Spleen (tissue), 11 donors: Measurements from ENCODE around the gene RAB8B. TPM values are rescaled to one million over a fixed set of nuclear protein-coding genes. Genes with fewer than 3 reads are reported as not detected.

ENCODE experiments used
- DNase-seq: peaks from one replicate; pipeline ENCODE4 v3.0.0-alpha.2; 2020
- H3K27ac ChIP-seq, 8 donors: fragments of 200-600 bp; sonication (generic) in 7 of 8; 1 replicate in 4 of 8; 2 replicates in 4 of 8; pipeline versions ENCODE4 v1.5.0 to v1.8.0; 2016 to 2021; ENCODE audit warnings: inconsistent platforms in 4 of 8, mild to moderate bottlenecking in 4 of 8, moderate library complexity in 1 of 8
- H3K27me3 ChIP-seq, 7 donors: fragments of 200-600 bp; sonication (generic) in 6 of 7; replicated peaks in 1 of 7; 1 replicate in 4 of 7; 2 replicates in 3 of 7; pipeline versions ENCODE4 v1.5.0 to v1.8.0; 2016 to 2021; ENCODE audit warnings: inconsistent platforms in 3 of 7, mild to moderate bottlenecking in 1 of 7
- H3K36me3 ChIP-seq, 6 donors: fragments of 200-600 bp; sonication (generic) in 5 of 6; 1 replicate in 4 of 6; 2 replicates in 2 of 6; pipeline versions ENCODE4 v1.5.0 to v1.8.0; 2016 to 2021; ENCODE audit warnings: inconsistent platforms in 2 of 6
- H3K4me1 ChIP-seq, 6 donors: fragments of 200-600 bp; sonication (generic) in 5 of 6; 1 replicate in 3 of 6; 2 replicates in 3 of 6; pipeline versions ENCODE4 v1.5.0 to v1.8.0; 2016 to 2021; ENCODE audit warnings: inconsistent platforms in 3 of 6
- H3K4me3 ChIP-seq, 8 donors: fragments of 200-600 bp; sonication (generic) in 7 of 8; 1 replicate in 4 of 8; 2 replicates in 4 of 8; pipeline versions ENCODE4 v1.5.0 to v1.8.0; 2016 to 2021; ENCODE audit warnings: inconsistent platforms in 4 of 8, mild to moderate bottlenecking in 4 of 8, moderate library complexity in 2 of 8
- H3K9me3 ChIP-seq, 8 donors: fragments of 200-600 bp; sonication (generic) in 7 of 8; 1 replicate in 4 of 8; 2 replicates in 4 of 8; pipeline versions ENCODE4 v1.5.0 to v1.8.0; 2016 to 2021; ENCODE audit warnings: inconsistent platforms in 4 of 8
- CTCF ChIP-seq, 11 experiments: fragments of 200-600 bp in 7 of 11; fragments of 450-650 bp in 4 of 11; sonication (generic) in 4 of 11; IDR thresholded peaks in 8 of 11; conservative IDR thresholded peaks in 3 of 11; 1 replicate in 7 of 11; 2 replicates in 4 of 11; pipeline versions ENCODE4 v1.4.0 to v1.8.0; 2016 to 2021; ENCODE audit warnings: antibody characterized with exemption in 11 of 11, inconsistent platforms in 4 of 11, mild to moderate bottlenecking in 1 of 11
- POLR2A ChIP-seq, 3 donors: fragments of 450-650 bp; IDR thresholded peaks; one replicate each; pipeline ENCODE4 v1.5.1; 2017; ENCODE audit warnings: antibody characterized with exemption in 3 of 3, mild to moderate bottlenecking in 1 of 3
- POLR2AphosphoS5 ChIP-seq, 3 donors: sonication (generic); formaldehyde crosslinking; IDR thresholded peaks; one replicate each; pipeline ENCODE4 v1.5.1; 2017; ENCODE audit warnings: antibody characterized with exemption in 3 of 3
- WGBS, 5 donors: extraction: QIAGEN DNeasy Blood & Tissue Kit in 3 of 5; methylation state at CpG; one replicate each; pipeline versions ENCODE4 v1.1.5 to v1.1.7; 2013 to 2018; 5-methylcytosine and 5-hydroxymethylcytosine counted together
- intact Hi-C: fragments of 100-400 bp; cut with DNase I; formaldehyde crosslinking; loops from one replicate; pipeline ENCODE4 v1.15.0; 2023; ENCODE audit warnings: low total_unique reads
- polyA plus RNA-seq, 3 donors: library from polyadenylated mRNA; stranded (reverse); fragments of 200-250 nt; gene quantifications; one replicate each; pipeline ENCODE4 v1.2.1, GENCODE V29; 2013
- total RNA-seq, 7 donors: library from RNA; depleted of rRNA in 3 of 7; stranded (reverse); fragments of >200 nt in 3 of 7; fragmentation: NEBNext Ultra II Directional in 4 of 7; extraction: Animal tissue kit (Norgen Biotek cat#: 25700) in 4 of 7; gene quantifications; one replicate each; pipeline versions ENCODE4 v1.1.0 to v1.2.1, GENCODE V29; 2016 to 2021
- donor health status: healthy with polysubstance abuse.
- donor health status: DM: no; HTN: no; CAD: no; lungs with moderate emphysema.
- donor health status: DM: no; HTN: no; CAD: no.
- donor health status: Bipolar disorder and iron deficiency.
- donor health status: healthy.
- donor health status: DM: no; HTN: no; CAD: no.
- donor health status: DM: yes; HTN: yes; CAD: no.

The RAB8B gene
- total and polyA plus RNA-seq, 10 donors: 18.9 to 96.4 (median 64.2) TPM

- Histone ChIP-seq H3K36me3 (peaks cover 0 to 16% (median 0%) of the 10 kb centered on the region in 6 donors), H3K27ac (peak overlapping the region in 7 of 8 donors; percentile 48 to 80 (median 69)), H3K9me3 (no peaks in the 10 kb centered on the region), H3K4me3 (no peak overlapping the region), H3K4me1 (peaks cover 36 to 100% (median 71%) of the 10 kb centered on the region in 6 donors), H3K27me3 (no peaks in the 10 kb centered on the region)
- 27 to 35% (median 30%) methylated on average over 4 of the region's 4 CpGs for WGBS, 5 donors
- intact Hi-C loops: no loop called here
- TF ChIP-seq POLR2AphosphoS5 (IDR thresholded peaks at IDR 0.05) (no peak), CTCF (IDR thresholded peaks at IDR 0.05 in 8 of 11, conservative IDR thresholded peaks at IDR 0.05 in 3 of 11) (no peak), POLR2A (IDR thresholded peaks at IDR 0.05) (no peak)
- DNase-seq: no peak
Observed at GRCh38 chr15:63232405-63232804, 43.0 kb downstream of the RAB8B start.

DNA sequence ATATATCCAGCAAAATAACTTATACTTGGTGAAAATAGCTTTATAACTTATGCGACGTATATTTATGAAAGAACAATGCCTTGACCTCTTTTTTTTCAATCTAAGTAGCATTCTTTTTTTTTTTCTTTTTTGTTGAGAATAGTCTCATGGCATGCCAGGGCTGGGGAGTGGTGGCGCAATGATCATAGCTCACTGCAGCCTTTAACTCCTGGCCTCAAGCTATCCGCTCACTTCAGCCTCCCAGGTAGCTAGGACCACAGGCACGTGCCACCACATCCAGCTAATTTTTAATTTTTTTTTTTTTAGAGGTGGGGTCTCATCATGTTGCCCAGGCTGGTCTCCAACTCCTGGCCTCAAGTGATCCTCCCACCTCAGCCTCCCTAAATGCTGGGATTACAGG, 43.5 kb downstream of the RAB8B start:
- Histone ChIP-seq H3K27me3 (no peaks in the 10 kb centered on the region), H3K27ac (peak overlapping the region in 7 of 8 donors; percentile 48 to 80 (median 69)), H3K9me3 (no peaks in the 10 kb centered on the region), H3K36me3 (peaks cover 0 to 11% (median 0%) of the 10 kb centered on the region in 6 donors), H3K4me1 (peaks cover 37 to 100% (median 74%) of the 10 kb centered on the region in 6 donors), H3K4me3 (no peak overlapping the region)
- 89 to 95% (median 92%) methylated on average over 5 of the region's 5 CpGs for WGBS, 5 donors
- no peak for DNase-seq
- TF ChIP-seq CTCF (IDR thresholded peaks at IDR 0.05 in 8 of 11, conservative IDR thresholded peaks at IDR 0.05 in 3 of 11) (no peak), POLR2AphosphoS5 (IDR thresholded peaks at IDR 0.05) (no peak), POLR2A (IDR thresholded peaks at IDR 0.05) (no peak)
- intact Hi-C loops: no loop called here

GRCh38 chr15:63233667-63234423, 44.4 kb downstream of the RAB8B start:
- peaks cover 40 to 100% (median 78%) of the 10 kb centered on the region in 6 donors for H3K4me1 ChIP-seq
- no peak for TF ChIP-seq POLR2A (IDR thresholded peaks at IDR 0.05)
- no peak for TF ChIP-seq CTCF (IDR thresholded peaks at IDR 0.05 in 8 of 11, conservative IDR thresholded peaks at IDR 0.05 in 3 of 11)
- TF ChIP-seq POLR2AphosphoS5 (IDR thresholded peaks at IDR 0.05): no peak
- H3K27ac ChIP-seq: peak overlapping the region in 7 of 8 donors; percentile 44 to 80 (median 67)
- no peaks in the 10 kb centered on the region for H3K27me3 ChIP-seq
- H3K9me3 ChIP-seq: no peaks in the 10 kb centered on the region
- intact Hi-C loops: no loop called here
- no peak overlapping the region for H3K4me3 ChIP-seq
- H3K36me3 ChIP-seq: peaks cover 0 to 7% (median 0%) of the 10 kb centered on the region in 6 donors
- 49 to 60% (median 52%) methylated on average over 5 of the region's 5 CpGs for WGBS, 5 donors
- no peak for DNase-seq

GRCh38 chr15:63234451-63234870, 45.1 kb downstream of the RAB8B start:
- intact Hi-C loops: no loop called here

More at GRCh38 chr15:63234451-63234870, 45.1 kb downstream of the RAB8B start:
- TF ChIP-seq CTCF (IDR thresholded peaks at IDR 0.05 in 8 of 11, conservative IDR thresholded peaks at IDR 0.05 in 3 of 11) (no peak), POLR2AphosphoS5 (IDR thresholded peaks at IDR 0.05) (peak in 1 of 3 donors; percentile 44)
- peaks cover 0 to 7% (median 0%) of the 10 kb centered on the region in 6 donors for H3K36me3 ChIP-seq
- 43 to 70% (median 59%) methylated on average over 5 of the region's 5 CpGs for WGBS, 5 donors
- no peak for DNase-seq
- H3K9me3 ChIP-seq: no peaks in the 10 kb centered on the region
- peaks cover 40 to 100% (median 83%) of the 10 kb centered on the region in 6 donors for H3K4me1 ChIP-seq
- no peaks in the 10 kb centered on the region for H3K27me3 ChIP-seq
- H3K27ac ChIP-seq: peak overlapping the region in 6 of 8 donors; percentile 44 to 80 (median 70)
- H3K4me3 ChIP-seq: no peak overlapping the region
